ENCODE results near the gene SDK2.

The SDK2 gene

DNA sequence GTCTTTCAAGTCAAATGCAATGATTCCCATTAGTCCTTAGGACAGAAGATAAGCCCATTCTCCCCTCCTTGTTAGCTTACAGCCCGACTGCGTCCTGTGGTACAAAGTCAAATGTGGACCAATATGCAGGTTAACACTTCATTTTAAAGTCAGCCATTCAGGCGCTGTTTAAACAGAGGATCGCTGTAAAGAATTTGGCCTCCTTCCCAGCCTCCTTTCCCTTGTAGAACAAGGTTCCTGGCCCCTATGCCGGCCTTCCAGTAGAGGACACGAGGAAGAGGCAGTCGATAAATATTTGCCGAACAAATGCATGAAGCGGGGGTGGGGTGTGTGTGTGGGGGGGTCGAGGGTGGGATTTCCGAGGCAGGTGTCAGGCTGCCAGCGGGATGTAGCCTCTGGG, 4.3 kb downstream of the SDK2 start:
- no peaks in the 10 kb centered on the region for H3K36me3 ChIP-seq (ENCODE audit: control insufficient read depth in 2 of 2, insufficient read depth in 1 of 2, low read length in 2 of 2)
- ChIA-PET CTCF (interaction anchor here (0.5 to 1.1 kb wide), 3 partner anchors 17 to 468 kb away, joined by 3 to 5 read pairs (median 3); no protein-coding TSS in a partner anchor), POLR2A (no interaction called here)
- H3K4me3 ChIP-seq (ENCODE audit: low read depth, low read length), result no peak overlapping the region
- TF ChIP-seq ZBTB8A (tag by site-specific recombination; IDR thresholded peaks at IDR 0.05) (0 out of 2 replicates have a peak, but pooled peaks have one; percentile 8), ZNF777 (tag by site-specific recombination; IDR thresholded peaks at IDR 0.05; ENCODE audit: borderline replicate concordance) (no peak)
- H3K9me3 ChIP-seq (ENCODE audit: control insufficient read depth, insufficient read depth, low read depth, low read length), result no peaks in the 10 kb centered on the region
- no peak overlapping the region for H3K27ac ChIP-seq (ENCODE audit: extremely low read depth, low read depth, low read length)
- H3K4me1 ChIP-seq (ENCODE audit: control insufficient read depth, insufficient read depth, low read length), result peaks cover 4% of the 10 kb centered on the region; the same call in 1 of the 2 replicates

DNA sequence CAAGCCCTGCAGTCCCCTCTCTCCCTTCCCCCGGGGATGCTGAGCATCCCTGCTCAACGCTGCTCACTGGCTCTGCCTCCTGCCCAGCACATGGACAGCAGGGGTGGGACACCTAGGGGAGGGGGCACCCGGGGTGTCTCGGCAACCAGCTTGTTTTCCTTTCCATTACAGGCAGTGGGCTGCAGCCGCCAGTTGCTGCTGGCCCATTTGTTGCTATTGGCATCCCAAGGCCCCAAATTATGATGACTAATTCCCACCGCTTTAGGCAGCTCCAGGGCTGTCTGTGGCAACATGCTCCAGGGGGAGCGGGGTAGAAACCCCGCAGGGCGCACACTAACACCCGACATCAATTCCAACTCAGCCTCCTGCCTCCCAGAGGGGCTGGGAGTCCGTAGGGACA, 4.9 kb downstream of the SDK2 start:
- POLR2A ChIA-PET, result no interaction called here
- no peaks in the 10 kb centered on the region for H3K36me3 ChIP-seq (ENCODE audit: control insufficient read depth in 2 of 2, insufficient read depth in 1 of 2, low read length in 2 of 2)
- H3K4me3 ChIP-seq (ENCODE audit: low read depth, low read length), result no peak overlapping the region
- H3K9me3 ChIP-seq (ENCODE audit: control insufficient read depth, insufficient read depth, low read depth, low read length), result no peaks in the 10 kb centered on the region
- H3K4me1 ChIP-seq (ENCODE audit: control insufficient read depth, insufficient read depth, low read length), result peaks cover 4% of the 10 kb centered on the region; the same call in 1 of the 2 replicates
- TF ChIP-seq GLI4 (tag by site-specific recombination; IDR thresholded peaks at IDR 0.05) (no peak), ZNF48 (tag by site-specific recombination; IDR thresholded peaks at IDR 0.05) (no peak), ZSCAN30 (tag by site-specific recombination; IDR thresholded peaks at IDR 0.05) (no peak), ZNF600 (tag by site-specific recombination; IDR thresholded peaks at IDR 0.05) (peak; percentile 32; the same call in 1 of the 2 replicates), ZBTB8A (tag by site-specific recombination; IDR thresholded peaks at IDR 0.05) (0 out of 2 replicates have a peak, but pooled peaks have one; percentile 20), ZNF670 (tag by site-specific recombination; IDR thresholded peaks at IDR 0.05; ENCODE audit: low read depth) (no peak), ZBTB20 (tag by site-specific recombination; IDR thresholded peaks at IDR 0.05) (0 out of 2 replicates have a peak, but pooled peaks have one; percentile 12), ZIC2 (tag by site-specific recombination; IDR thresholded peaks at IDR 0.05) (peak; percentile 99)
- CTCF ChIA-PET, result interaction anchor here (0.5 to 1.1 kb wide), 3 partner anchors 17 to 467 kb away, joined by 3 to 5 read pairs (median 3); no protein-coding TSS in a partner anchor
- H3K27ac ChIP-seq (ENCODE audit: extremely low read depth, low read depth, low read length), result no peak overlapping the region

- POLR2A ChIA-PET, result no interaction called here
- no peaks in the 10 kb centered on the region for H3K36me3 ChIP-seq (ENCODE audit: control insufficient read depth in 2 of 2, insufficient read depth in 1 of 2, low read length in 2 of 2)
- no peak overlapping the region for H3K4me3 ChIP-seq (ENCODE audit: low read depth, low read length)
- H3K4me1 ChIP-seq (ENCODE audit: control insufficient read depth, insufficient read depth, low read length), result peaks cover 4% of the 10 kb centered on the region; the same call in 1 of the 2 replicates
- CTCF ChIA-PET, result interaction anchor here (1.1 kb wide), 1 partner anchor 209 kb away, joined by 3 read pairs; no protein-coding TSS in a partner anchor
- no peak overlapping the region for H3K27ac ChIP-seq (ENCODE audit: extremely low read depth, low read depth, low read length)
- no peaks in the 10 kb centered on the region for H3K9me3 ChIP-seq (ENCODE audit: control insufficient read depth, insufficient read depth, low read depth, low read length)
- TF ChIP-seq YY1 (tag by site-specific recombination; IDR thresholded peaks at IDR 0.05) (no peak), ZFP37 (tag by site-specific recombination; IDR thresholded peaks at IDR 0.05) (no peak), ZNF600 (tag by site-specific recombination; IDR thresholded peaks at IDR 0.05) (no peak), ZNF560 (tag by site-specific recombination; IDR thresholded peaks at IDR 0.05; ENCODE audit: borderline replicate concordance) (no peak), ZNF280C (tag by site-specific recombination; IDR thresholded peaks at IDR 0.05) (no peak), TCF7L2 (IDR thresholded peaks at IDR 0.05; ENCODE audit: borderline replicate concordance, low read depth, low read length) (no peak), ZFHX2 (tag by site-specific recombination; conservative IDR thresholded peaks at IDR 0.05) (no peak), IKZF3 (tag by site-specific recombination; IDR thresholded peaks at IDR 0.05) (no peak), PBX3 (CRISPR knock-in tag; IDR thresholded peaks at IDR 0.05) (no peak), ZNF426 (tag by site-specific recombination; IDR thresholded peaks at IDR 0.05) (no peak), HOXC10 (CRISPR knock-in tag; IDR thresholded peaks at IDR 0.05) (no peak), REPIN1 (tag by site-specific recombination; IDR thresholded peaks at IDR 0.05; ENCODE audit: low read depth) (no peak), ZNF513 (tag by site-specific recombination; IDR thresholded peaks at IDR 0.05) (no peak), ZSCAN18 (tag by site-specific recombination; IDR thresholded peaks at IDR 0.05) (no peak)
These were observed 5.7 kb downstream of the SDK2 start for GRCh38 chr17:73638556-73638955.
